SK-N-SH treated with all-trans-retinoic acid at 6 μM for 48 hours (cell line): ENCODE measurements around the gene ATF6.

ENCODE experiments used
- ATAC-seq: fragments of 200-7000 bp; cut with Tn5 transposase; 3 replicates; pipeline ENCODE4 v1.9.1; 2020; ENCODE audit warnings: mild to moderate bottlenecking, moderate library complexity
- BACH2 ChIP-seq: fragments of 250-450 bp; sonication (Bioruptor Pico); IDR thresholded peaks from 2 replicates; pipeline ENCODE4 v1.9.0; 2021; ENCODE audit warnings: mild to moderate bottlenecking, borderline replicate concordance
- CREB5 ChIP-seq: fragments of 250-450 bp; sonication (Bioruptor Pico); IDR thresholded peaks from 2 replicates; pipeline ENCODE4 v1.5.1; 2020; ENCODE audit warnings: low read depth, mild to moderate bottlenecking, moderate library complexity
- CSDC2 ChIP-seq: fragments of 250-450 bp; sonication (Bioruptor Pico); IDR thresholded peaks from 2 replicates; pipeline ENCODE4 v1.5.0; 2020; ENCODE audit warnings: mild to moderate bottlenecking, moderate library complexity
- CSRNP3 ChIP-seq: fragments of 250-450 bp; sonication (Bioruptor Pico); IDR thresholded peaks from 2 replicates; pipeline ENCODE4 v1.5.1; 2021; ENCODE audit warnings: mild to moderate bottlenecking, moderate library complexity
- ESRRG ChIP-seq: fragments of 250-450 bp; sonication (Bioruptor Pico); IDR thresholded peaks from 2 replicates; pipeline ENCODE4 v1.6.1; 2021; ENCODE audit warnings: mild to moderate bottlenecking
- GLIS3 ChIP-seq: fragments of 250-450 bp; sonication (Bioruptor Pico); IDR thresholded peaks from 2 replicates; pipeline ENCODE4 v1.5.0; 2020; ENCODE audit warnings: mild to moderate bottlenecking, moderate library complexity
- ISL1 ChIP-seq: fragments of 250-450 bp; sonication (Bioruptor Pico); IDR thresholded peaks from 2 replicates; pipeline ENCODE4 v2.1.2; 2022; ENCODE audit warnings: mild to moderate bottlenecking, moderate library complexity
- PATZ1 ChIP-seq: fragments of 250-450 bp; sonication (Bioruptor Pico); IDR thresholded peaks from 2 replicates; pipeline ENCODE4 v1.8.0; 2020; ENCODE audit warnings: mild to moderate bottlenecking, moderate library complexity, borderline replicate concordance
- POU6F1 ChIP-seq: fragments of 250-450 bp; sonication (Bioruptor Pico); IDR thresholded peaks from 2 replicates; pipeline ENCODE4 v1.8.0; 2021; ENCODE audit warnings: low read depth, mild to moderate bottlenecking, moderate library complexity, borderline replicate concordance
- PPARA ChIP-seq: fragments of 250-450 bp; sonication (Bioruptor Pico); IDR thresholded peaks from 2 replicates; pipeline ENCODE4 v1.5.0; 2020; ENCODE audit warnings: mild to moderate bottlenecking, borderline replicate concordance
- RARB ChIP-seq: fragments of 250-450 bp; sonication (Bioruptor Pico); IDR thresholded peaks from 2 replicates; pipeline ENCODE4 v1.8.0; 2021; ENCODE audit warnings: mild to moderate bottlenecking, moderate library complexity
- SNAI2 ChIP-seq: fragments of 250-450 bp; sonication (Bioruptor Pico); IDR thresholded peaks from 2 replicates; pipeline ENCODE4 v1.5.0; 2020; ENCODE audit warnings: mild to moderate bottlenecking, moderate library complexity
- TCF4 ChIP-seq: fragments of 250-450 bp; sonication (Bioruptor Pico); IDR thresholded peaks from 2 replicates; pipeline ENCODE4 v1.8.0; 2021; ENCODE audit warnings: mild to moderate bottlenecking, moderate library complexity, borderline replicate concordance
- TOX ChIP-seq: fragments of 250-450 bp; sonication (Bioruptor Pico); IDR thresholded peaks from 2 replicates; pipeline ENCODE4 v1.8.0; 2021; ENCODE audit warnings: mild to moderate bottlenecking, moderate library complexity, borderline replicate concordance
- TSHZ2 ChIP-seq: fragments of 250-450 bp; sonication (Bioruptor Pico); IDR thresholded peaks from 2 replicates; pipeline ENCODE4 v1.5.0; 2020; ENCODE audit warnings: mild to moderate bottlenecking, moderate library complexity
- ZC3H10 ChIP-seq: fragments of 250-450 bp; sonication (Bioruptor Pico); IDR thresholded peaks from 2 replicates; pipeline ENCODE4 v1.5.1; 2021; ENCODE audit warnings: mild to moderate bottlenecking, moderate library complexity
- ZFP3 ChIP-seq: fragments of 250-450 bp; sonication (Bioruptor Pico); IDR thresholded peaks from 2 replicates; pipeline ENCODE4 v1.5.0; 2020; ENCODE audit warnings: mild to moderate bottlenecking, moderate library complexity
- ZFP30 ChIP-seq: fragments of 450-650 bp; formaldehyde crosslinking; IDR thresholded peaks from 2 replicates; pipeline ENCODE4 v1.5.0; 2022; ENCODE audit warnings: mild to moderate bottlenecking, moderate library complexity
- ZNF565 ChIP-seq: fragments of 450-650 bp; formaldehyde crosslinking; conservative IDR thresholded peaks from 2 replicates; pipeline ENCODE4 v1.5.0; 2020; ENCODE audit warnings: low read depth, mild to moderate bottlenecking, moderate library complexity
- ZNF70 ChIP-seq: fragments of 450-650 bp; formaldehyde crosslinking; IDR thresholded peaks from 2 replicates; pipeline ENCODE4 v1.5.0; 2020; ENCODE audit warnings: mild to moderate bottlenecking, moderate library complexity
- ZNF8 ChIP-seq: fragments of 450-650 bp; formaldehyde crosslinking; IDR thresholded peaks from 2 replicates; pipeline ENCODE4 v1.5.0; 2020; ENCODE audit warnings: mild to moderate bottlenecking, moderate library complexity

ATF6 gene

GRCh38 chr1:161720422-161720821 is 45.7 kb upstream of the ATF6 start:
- TF ChIP-seq CREB5 (CRISPR knock-in tag) (no peak), CSRNP3 (CRISPR knock-in tag) (no peak), ZC3H10 (no peak), CSDC2 (CRISPR knock-in tag) (no peak), ZNF565 (CRISPR knock-in tag) (no peak), TSHZ2 (CRISPR knock-in tag) (no peak), PATZ1 (CRISPR knock-in tag) (no peak), POU6F1 (no peak), PPARA (no peak), ESRRG (no peak), TOX (no peak), ZFP3 (no peak), RARB (no peak), GLIS3 (CRISPR knock-in tag) (no peak), TCF4 (CRISPR knock-in tag) (no peak)

GRCh38 chr1:161720956-161721737 is 45.0 kb upstream of the ATF6 start, which contains the start of gene FCRLB:
Gene FCRLB, plus strand, starts transcription at chr1:161721544. Its CDS starts 1,129 bp downstream, at chr1:161722673.
- no peak for TF ChIP-seq ZNF70 (CRISPR knock-in tag)
- TF ChIP-seq ZFP30 (CRISPR knock-in tag) = no peak
- no peak for TF ChIP-seq PPARA
- TF ChIP-seq ZNF565 (CRISPR knock-in tag) = no peak
- TF ChIP-seq CSRNP3 (CRISPR knock-in tag) = no peak
- TF ChIP-seq ZNF8 (CRISPR knock-in tag) = no peak
- TF ChIP-seq RARB = no peak
- TF ChIP-seq, all 23 proteins: peak for 0
- ATAC-seq = no peak

More at GRCh38 chr1:161720422-161720821, 45.7 kb upstream of the ATF6 start:
- no peak for ATAC-seq

- TF ChIP-seq ISL1 (no peak), BACH2 (no peak), PPARA (no peak), SNAI2 (CRISPR knock-in tag) (no peak), TSHZ2 (CRISPR knock-in tag) (no peak), ZC3H10 (no peak), ESRRG (no peak), ZFP30 (CRISPR knock-in tag) (no peak), CREB5 (CRISPR knock-in tag) (no peak)
- peak; percentile 24; the same call in 2 of the 3 replicates for ATAC-seq
These were observed 44.3 kb upstream of the ATF6 start for GRCh38 chr1:161721738-161722343.
